Panc1 (cell line): ENCODE results near the gene SUFU. TPM values are rescaled to one million over a fixed set of nuclear protein-coding genes. Genes with fewer than 3 reads are reported as not detected.

Experiments used
- ATAC-seq: fragments of 200-7000 bp; cut with Tn5 transposase; 2 replicates; pipeline ENCODE4 v1.9.1; 2020; ENCODE audit warnings: mild to moderate bottlenecking, moderate library complexity
- BruUV-seq: library from RNA; stranded (reverse); fragments of 400-500 nt; replicated peaks from 2 replicates; lab custom pipeline; 2021; lab: Mats Ljungman, UMichigan
- CTCF ChIA-PET: fragments of 300-600 bp; sonication (Branson Sonifier 250); formaldehyde crosslinking; loops from one replicate; lab custom pipeline; 2022; ENCODE audit warnings: antibody characterized with exemption; lab: Charles Lee
- POLR2A ChIA-PET: fragments of 300-600 bp; sonication (Branson Sonifier 250); formaldehyde crosslinking; loops from one replicate; lab custom pipeline; 2022; ENCODE audit warnings: antibody characterized with exemption; lab: Charles Lee
- DNase-seq: peaks from one replicate; pipeline ENCODE4 v3.0.0-alpha.2; 2010; ENCODE audit warnings: low read depth, low spot score
- H3K27ac ChIP-seq: 2 replicates; pipeline ENCODE4 v1.5.1; 2011; ENCODE audit warnings: mild to moderate bottlenecking, low read length, inconsistent platforms
- H3K27me3 ChIP-seq: fragments of 200-500 bp; sonication (Bioruptor generic); 2 replicates; pipeline ENCODE4 v1.6.0; 2014; ENCODE audit warnings: low read length, inconsistent platforms; ENCODE audit not compliant: control insufficient read depth, insufficient read depth
- H3K36me3 ChIP-seq: fragments of 200-500 bp; sonication (Bioruptor generic); 2 replicates; pipeline ENCODE4 v1.5.1; 2014; ENCODE audit warnings: inconsistent platforms, mild to moderate bottlenecking, low read length, moderate library complexity; ENCODE audit not compliant: control insufficient read depth, insufficient read depth
- H3K4me1 ChIP-seq: 2 replicates; pipeline ENCODE4 v1.5.1; 2011; ENCODE audit warnings: inconsistent platforms, mild to moderate bottlenecking, low read length, moderate library complexity; ENCODE audit not compliant: control insufficient read depth, insufficient read depth
- H3K4me3 ChIP-seq, 2 experiments: 2 replicates each; pipeline ENCODE4 v1.5.1; 2011 to 2012; ENCODE audit warnings: low read depth in 2 of 2, low read length in 2 of 2, mild to moderate bottlenecking in 2 of 2, inconsistent platforms in 1 of 2, moderate library complexity in 1 of 2
- H3K9me3 ChIP-seq: fragments of 200-500 bp; sonication (Bioruptor generic); 2 replicates; pipeline ENCODE4 v1.5.1; 2014; ENCODE audit warnings: low read depth, mild to moderate bottlenecking, inconsistent platforms, low read length, moderate library complexity; ENCODE audit not compliant: control insufficient read depth, insufficient read depth
- POLR2AphosphoS5 ChIP-seq: IDR thresholded peaks from 2 replicates; pipeline ENCODE4 v1.6.1; 2012; ENCODE audit warnings: mild to moderate bottlenecking, low read depth, low read length, moderate library complexity
- SIN3A ChIP-seq: IDR thresholded peaks from 2 replicates; pipeline ENCODE4 v1.6.1; 2012; ENCODE audit warnings: low read depth, mild to moderate bottlenecking, low read length, moderate library complexity, borderline replicate concordance; ENCODE audit not compliant: insufficient read depth
- TCF7L2 ChIP-seq: IDR thresholded peaks from 2 replicates; pipeline ENCODE4 v1.6.1; 2011; ENCODE audit warnings: mild to moderate bottlenecking, low read depth, low read length, inconsistent platforms
- in situ Hi-C: cut with HindIII; loops from 2 replicates; pipeline ENCODE4 v1.10.0; 2016; ENCODE audit warnings: low sequenced_read_pairs, low pct_unique_long_range_greater_than_20kb
- intact Hi-C: fragments of 100-400 bp; cut with micrococcal nuclease; formaldehyde crosslinking; loops from one replicate; pipeline ENCODE4 v1.10.0; 2022; ENCODE audit not compliant: unreplicated experiment
- total RNA-seq: library from RNA; stranded (reverse); gene quantifications from one replicate; pipeline ENCODE4 v1.2.1, GENCODE V29; 2021; ENCODE audit not compliant: unreplicated experiment
- TF ChIP-seq, protein P1 (sequence below), 2 experiments: IDR thresholded peaks; 2 replicates each; pipeline ENCODE4 v1.6.1; 2011 to 2012; ENCODE audit warnings: low read depth in 2 of 2, control low read depth in 1 of 2, low read length in 1 of 2, mild to moderate bottlenecking in 1 of 2, moderate library complexity in 1 of 2; ENCODE audit not compliant: insufficient read depth in 1 of 2
- TF ChIP-seq, protein P2 (sequence below): fragments of 450-650 bp; IDR thresholded peaks from 2 replicates; pipeline ENCODE4 v1.5.1; 2017; ENCODE audit warnings: mild to moderate bottlenecking

Gene SUFU
- total RNA-seq, 1 experiment from 2014 or later, result 9.5 TPM

- no TSS peak for BruUV-seq
- DNase-seq, result no peak
- Histone ChIP-seq H3K9me3 (no peaks in the 10 kb centered on the region), H3K27me3 (no peaks in the 10 kb centered on the region), H3K4me1 (peaks cover 7% of the 10 kb centered on the region; the same call in 1 of the 2 replicates), H3K4me3 (no peak overlapping the region), H3K27ac (no peak overlapping the region), H3K36me3 (no peaks in the 10 kb centered on the region)
- in situ Hi-C loops (no loop called here), intact Hi-C loops (no loop called here)
- no peak for ATAC-seq
- no peak for TF ChIP-seq TCF7L2
- TF ChIP-seq POLR2AphosphoS5, result no peak
- TF ChIP-seq, protein P1, sequence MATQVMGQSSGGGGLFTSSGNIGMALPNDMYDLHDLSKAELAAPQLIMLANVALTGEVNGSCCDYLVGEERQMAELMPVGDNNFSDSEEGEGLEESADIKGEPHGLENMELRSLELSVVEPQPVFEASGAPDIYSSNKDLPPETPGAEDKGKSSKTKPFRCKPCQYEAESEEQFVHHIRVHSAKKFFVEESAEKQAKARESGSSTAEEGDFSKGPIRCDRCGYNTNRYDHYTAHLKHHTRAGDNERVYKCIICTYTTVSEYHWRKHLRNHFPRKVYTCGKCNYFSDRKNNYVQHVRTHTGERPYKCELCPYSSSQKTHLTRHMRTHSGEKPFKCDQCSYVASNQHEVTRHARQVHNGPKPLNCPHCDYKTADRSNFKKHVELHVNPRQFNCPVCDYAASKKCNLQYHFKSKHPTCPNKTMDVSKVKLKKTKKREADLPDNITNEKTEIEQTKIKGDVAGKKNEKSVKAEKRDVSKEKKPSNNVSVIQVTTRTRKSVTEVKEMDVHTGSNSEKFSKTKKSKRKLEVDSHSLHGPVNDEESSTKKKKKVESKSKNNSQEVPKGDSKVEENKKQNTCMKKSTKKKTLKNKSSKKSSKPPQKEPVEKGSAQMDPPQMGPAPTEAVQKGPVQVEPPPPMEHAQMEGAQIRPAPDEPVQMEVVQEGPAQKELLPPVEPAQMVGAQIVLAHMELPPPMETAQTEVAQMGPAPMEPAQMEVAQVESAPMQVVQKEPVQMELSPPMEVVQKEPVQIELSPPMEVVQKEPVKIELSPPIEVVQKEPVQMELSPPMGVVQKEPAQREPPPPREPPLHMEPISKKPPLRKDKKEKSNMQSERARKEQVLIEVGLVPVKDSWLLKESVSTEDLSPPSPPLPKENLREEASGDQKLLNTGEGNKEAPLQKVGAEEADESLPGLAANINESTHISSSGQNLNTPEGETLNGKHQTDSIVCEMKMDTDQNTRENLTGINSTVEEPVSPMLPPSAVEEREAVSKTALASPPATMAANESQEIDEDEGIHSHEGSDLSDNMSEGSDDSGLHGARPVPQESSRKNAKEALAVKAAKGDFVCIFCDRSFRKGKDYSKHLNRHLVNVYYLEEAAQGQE (IDR thresholded peaks at IDR 0.05; ENCODE audit: insufficient read depth in 1 of 2, low read depth in 2 of 2, low read length in 1 of 2), result no peak
- TF ChIP-seq, protein P2, sequence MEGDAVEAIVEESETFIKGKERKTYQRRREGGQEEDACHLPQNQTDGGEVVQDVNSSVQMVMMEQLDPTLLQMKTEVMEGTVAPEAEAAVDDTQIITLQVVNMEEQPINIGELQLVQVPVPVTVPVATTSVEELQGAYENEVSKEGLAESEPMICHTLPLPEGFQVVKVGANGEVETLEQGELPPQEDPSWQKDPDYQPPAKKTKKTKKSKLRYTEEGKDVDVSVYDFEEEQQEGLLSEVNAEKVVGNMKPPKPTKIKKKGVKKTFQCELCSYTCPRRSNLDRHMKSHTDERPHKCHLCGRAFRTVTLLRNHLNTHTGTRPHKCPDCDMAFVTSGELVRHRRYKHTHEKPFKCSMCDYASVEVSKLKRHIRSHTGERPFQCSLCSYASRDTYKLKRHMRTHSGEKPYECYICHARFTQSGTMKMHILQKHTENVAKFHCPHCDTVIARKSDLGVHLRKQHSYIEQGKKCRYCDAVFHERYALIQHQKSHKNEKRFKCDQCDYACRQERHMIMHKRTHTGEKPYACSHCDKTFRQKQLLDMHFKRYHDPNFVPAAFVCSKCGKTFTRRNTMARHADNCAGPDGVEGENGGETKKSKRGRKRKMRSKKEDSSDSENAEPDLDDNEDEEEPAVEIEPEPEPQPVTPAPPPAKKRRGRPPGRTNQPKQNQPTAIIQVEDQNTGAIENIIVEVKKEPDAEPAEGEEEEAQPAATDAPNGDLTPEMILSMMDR, result no peak
- TF ChIP-seq SIN3A, result no peak
- ChIA-PET POLR2A (no interaction called here), CTCF (interaction anchor here (0.5 kb wide), 1 partner anchor 156 kb away, joined by 6 read pairs; no protein-coding TSS in a partner anchor)
These were observed 101.9 kb downstream of the SUFU start for GRCh38 chr10:102605712-102606111.

GRCh38 chr10:102608487-102608886 lies 104.7 kb downstream of the SUFU start:
- no peaks in the 10 kb centered on the region for H3K36me3 ChIP-seq
- no peak overlapping the region for H3K27ac ChIP-seq
- no peak overlapping the region for H3K4me3 ChIP-seq
- H3K9me3 ChIP-seq, result no peaks in the 10 kb centered on the region
- BruUV-seq, result no TSS peak
- H3K27me3 ChIP-seq, result no peaks in the 10 kb centered on the region
- H3K4me1 ChIP-seq, result peaks cover 7% of the 10 kb centered on the region
- ChIA-PET CTCF (no interaction called here), POLR2A (interaction anchor here (0.9 kb wide), 1 partner anchor 18 kb away, joined by 3 read pairs; no protein-coding TSS in a partner anchor)
- DNase-seq, result no peak
- in situ Hi-C loops, result no loop called here
- TF ChIP-seq POLR2AphosphoS5 (no peak), SIN3A (no peak), TCF7L2 (no peak)
- TF ChIP-seq, protein P1 (IDR thresholded peaks at IDR 0.05; ENCODE audit: insufficient read depth in 1 of 2, low read depth in 2 of 2, low read length in 1 of 2), result no peak
- TF ChIP-seq, protein P2, result no peak
- intact Hi-C loops, result no loop called here
- ATAC-seq, result no peak
